Chondrocyte (in vitro differentiated cells): ENCODE measurements around the gene C2orf72. TPM values are rescaled to one million over a fixed set of nuclear protein-coding genes. Genes with fewer than 3 reads are reported as not detected.

Experiments
- DNase-seq: peaks from one replicate; pipeline ENCODE4 v3.0.0; 2021; ENCODE audit warnings: mixed read lengths, low spot score
- H3K27ac Mint-ChIP-seq: one replicate; pipeline ENCODE4 v1.8.0; 2021; ENCODE audit warnings: mild to moderate bottlenecking, moderate library complexity, mixed read lengths; ENCODE audit not compliant: unreplicated experiment
- H3K27me3 Mint-ChIP-seq: 2 replicates; pipeline ENCODE4 v1.8.0; 2021; ENCODE audit warnings: low read depth, mixed read lengths
- H3K36me3 Mint-ChIP-seq: 2 replicates; pipeline ENCODE4 v1.8.0; 2021; ENCODE audit warnings: low read depth, mixed read lengths
- H3K4me1 Mint-ChIP-seq: 2 replicates; pipeline ENCODE4 v1.8.0; 2021; ENCODE audit warnings: low read depth, mild to moderate bottlenecking, mixed read lengths
- H3K4me3 Mint-ChIP-seq: one replicate; pipeline ENCODE4 v1.8.0; 2021; ENCODE audit warnings: mild to moderate bottlenecking, moderate library complexity, mixed read lengths; ENCODE audit not compliant: unreplicated experiment
- H3K9me3 Mint-ChIP-seq: 2 replicates; pipeline ENCODE4 v1.8.0; 2021; ENCODE audit warnings: low read depth, mixed read lengths
- CTCF ChIP-seq: fragments of 200-600 bp; sonication (generic); IDR thresholded peaks from 2 replicates; pipeline ENCODE4 v1.5.0; 2021; ENCODE audit warnings: antibody characterized with exemption, mild to moderate bottlenecking, moderate library complexity
- total RNA-seq: library from RNA; stranded (reverse); gene quantifications from 3 replicates; pipeline ENCODE4 v1.2.1, GENCODE V29; 2021

C2orf72 gene
- total RNA-seq, 1 donor from 2014 or later: 1.3 TPM

DNA sequence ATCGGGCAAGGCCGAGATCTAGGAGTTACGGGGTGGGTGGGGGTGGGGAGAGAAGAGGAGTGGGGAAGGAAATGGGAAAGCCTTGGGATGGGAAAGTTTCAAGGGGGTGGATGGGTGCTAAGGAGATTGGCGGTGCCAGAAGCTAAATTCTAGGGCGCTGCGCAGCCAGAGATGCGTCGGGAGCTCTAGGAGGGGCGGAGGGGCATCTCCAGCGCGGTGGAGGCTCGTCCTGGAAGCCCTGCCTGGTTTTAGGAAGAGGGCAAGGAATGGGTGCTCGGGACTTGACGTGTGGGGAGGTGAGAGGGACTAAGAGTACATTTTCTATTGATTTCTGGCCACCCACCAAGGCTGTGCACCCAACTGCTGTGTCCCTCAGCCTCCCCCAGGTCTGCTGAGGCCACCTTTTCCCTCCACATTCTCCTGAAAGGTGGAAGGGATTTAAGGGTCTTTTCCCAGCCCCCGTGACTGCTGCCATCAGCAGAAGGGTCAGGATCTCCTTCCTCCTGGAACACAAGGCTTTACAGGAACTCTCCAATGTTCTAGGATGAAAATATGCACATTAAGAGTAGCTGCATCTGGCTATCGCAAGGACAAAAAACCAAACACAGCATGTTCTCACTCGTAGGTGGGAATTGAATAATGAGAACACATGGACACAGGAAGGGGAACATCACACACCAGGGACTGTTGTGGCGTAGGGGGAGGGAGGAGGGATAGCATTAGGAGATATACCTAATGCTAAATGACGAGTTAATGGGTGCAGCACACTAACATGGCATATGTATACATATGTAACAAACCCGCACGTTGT lies 1.4 kb downstream of the C2orf72 start:
- Mint-ChIP-seq H3K27me3 (peaks cover 50% of the 10 kb centered on the region), H3K36me3 (peaks cover 3% of the 10 kb centered on the region), H3K4me1 (no peaks in the 10 kb centered on the region), H3K27ac (no peak overlapping the region), H3K4me3 (peak overlapping the region; percentile 56), H3K9me3 (no peaks in the 10 kb centered on the region)
- no peak for DNase-seq
- TF ChIP-seq CTCF: no peak

GRCh38 chr2:231039294-231039664 lies 2.0 kb downstream of the C2orf72 start:
- no peak for TF ChIP-seq CTCF
- Mint-ChIP-seq H3K27ac (no peak overlapping the region), H3K4me1 (no peaks in the 10 kb centered on the region), H3K4me3 (no peak overlapping the region), H3K27me3 (peaks cover 46% of the 10 kb centered on the region), H3K9me3 (no peaks in the 10 kb centered on the region), H3K36me3 (peaks cover 3% of the 10 kb centered on the region)
- DNase-seq: no peak

DNA sequence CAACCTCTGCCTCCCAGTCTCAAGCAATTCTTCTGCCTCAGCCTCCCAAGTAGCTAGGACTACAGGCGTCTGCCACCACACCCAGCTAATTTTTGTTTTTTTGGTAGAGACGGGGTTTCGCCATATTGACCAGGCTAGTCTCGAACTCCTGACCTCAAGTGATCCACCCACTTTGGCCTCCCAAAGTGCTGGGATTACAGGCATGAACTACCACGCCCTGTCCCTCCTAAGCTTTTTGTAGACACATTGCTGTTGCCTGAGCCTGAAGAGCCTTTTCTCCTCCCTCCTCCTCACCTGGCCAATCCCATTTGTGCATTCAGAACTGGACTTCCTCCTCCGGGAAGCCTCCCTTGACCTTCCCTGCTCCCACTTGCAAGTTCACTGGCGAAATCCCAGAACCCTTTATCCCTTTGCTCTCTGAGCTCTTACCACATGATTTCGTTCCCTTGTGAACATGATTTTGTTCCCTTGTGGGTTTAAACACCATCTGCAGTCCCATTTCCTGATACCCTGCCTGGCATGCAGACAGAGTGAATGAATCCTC lies 2.6 kb downstream of the C2orf72 start:
- DNase-seq: no peak
- Mint-ChIP-seq H3K27ac (no peak overlapping the region), H3K4me3 (no peak overlapping the region), H3K4me1 (no peaks in the 10 kb centered on the region), H3K9me3 (no peaks in the 10 kb centered on the region), H3K36me3 (peaks cover 3% of the 10 kb centered on the region), H3K27me3 (peaks cover 44% of the 10 kb centered on the region)
- TF ChIP-seq CTCF: no peak

- H3K4me3 Mint-ChIP-seq: no peak overlapping the region
- H3K27ac Mint-ChIP-seq: no peak overlapping the region
- TF ChIP-seq CTCF: no peak
- H3K27me3 Mint-ChIP-seq: peaks cover 34% of the 10 kb centered on the region
- peaks cover 3% of the 10 kb centered on the region for H3K36me3 Mint-ChIP-seq
- no peak for DNase-seq
- no peaks in the 10 kb centered on the region for H3K9me3 Mint-ChIP-seq
- H3K4me1 Mint-ChIP-seq: no peaks in the 10 kb centered on the region
These were observed 3.9 kb downstream of the C2orf72 start for GRCh38 chr2:231041061-231041689.

- TF ChIP-seq CTCF: no peak
- Mint-ChIP-seq H3K36me3 (peaks cover 3% of the 10 kb centered on the region), H3K4me3 (no peak overlapping the region), H3K9me3 (no peaks in the 10 kb centered on the region), H3K27ac (no peak overlapping the region), H3K4me1 (no peaks in the 10 kb centered on the region), H3K27me3 (peaks cover 32% of the 10 kb centered on the region)
- DNase-seq: no peak
These were observed 6.5 kb downstream of the C2orf72 start for GRCh38 chr2:231043796-231044195.
